Caco-2 (cell line): Measurements from ENCODE around the gene ADRA2B. TPM values are rescaled to one million over a fixed set of nuclear protein-coding genes. Genes with fewer than 3 reads are reported as not detected.

Experiments used
- BruUV-seq: library from RNA; stranded (reverse); fragments of 400-500 nt; replicated peaks from 2 replicates; lab custom pipeline; 2021; lab: Mats Ljungman, UMichigan
- CTCF ChIA-PET: fragments of 300-600 bp; sonication (Branson Sonifier 250); formaldehyde crosslinking; loops from one replicate; lab custom pipeline; 2022; ENCODE audit warnings: antibody characterized with exemption; lab: Charles Lee
- POLR2A ChIA-PET: fragments of 300-600 bp; sonication (Branson Sonifier 250); formaldehyde crosslinking; loops from one replicate; lab custom pipeline; 2022; ENCODE audit warnings: antibody characterized with exemption; lab: Charles Lee
- DNase-seq, 2 experiments: peaks; one replicate each; pipeline versions ENCODE4 v3.0.0 to v3.0.0-alpha.2; 2020 to 2022
- H3K27me3 ChIP-seq: replicated peaks from 2 replicates; pipeline ENCODE4 v1.6.0; 2011; ENCODE audit warnings: low read length; ENCODE audit not compliant: control insufficient read depth, insufficient read depth
- H3K36me3 ChIP-seq: 2 replicates; pipeline ENCODE4 v1.5.1; 2011; ENCODE audit warnings: low read length; ENCODE audit not compliant: control insufficient read depth, insufficient read depth
- H3K4me1 ChIP-seq: fragments of 250-450 bp; sonication (Bioruptor Pico); 2 replicates; pipeline ENCODE4 v1.5.1; 2020; ENCODE audit warnings: mild to moderate bottlenecking
- H3K4me3 ChIP-seq: 2 replicates; pipeline ENCODE4 v1.5.1; 2011; ENCODE audit warnings: low read depth, mild to moderate bottlenecking, control low read depth, low read length
- H3K9me3 ChIP-seq: fragments of 250-450 bp; sonication (Bioruptor Pico); 2 replicates; pipeline ENCODE4 v1.5.1; 2020; ENCODE audit warnings: mild to moderate bottlenecking, moderate library complexity
- H3K27ac Mint-ChIP-seq: one replicate; pipeline ENCODE4 v1.8.0; 2022; ENCODE audit warnings: mixed read lengths; ENCODE audit not compliant: unreplicated experiment
- H3K27me3 Mint-ChIP-seq: one replicate; pipeline ENCODE4 v1.8.0; 2022; ENCODE audit warnings: mixed read lengths; ENCODE audit not compliant: insufficient read depth, unreplicated experiment
- H3K36me3 Mint-ChIP-seq: one replicate; pipeline ENCODE4 v1.8.0; 2022; ENCODE audit warnings: mild to moderate bottlenecking, mixed read lengths; ENCODE audit not compliant: insufficient read depth, unreplicated experiment
- H3K4me1 Mint-ChIP-seq: one replicate; pipeline ENCODE4 v1.8.0; 2022; ENCODE audit warnings: low read depth, mixed read lengths; ENCODE audit not compliant: unreplicated experiment
- H3K4me3 Mint-ChIP-seq: one replicate; pipeline ENCODE4 v1.8.0; 2022; ENCODE audit warnings: mild to moderate bottlenecking, moderate library complexity, mixed read lengths; ENCODE audit not compliant: unreplicated experiment
- H3K9me3 Mint-ChIP-seq: one replicate; pipeline ENCODE4 v1.8.0; 2022; ENCODE audit warnings: mixed read lengths; ENCODE audit not compliant: unreplicated experiment
- CTCF ChIP-seq, 2 experiments: fragments of 200-600 bp in 1 of 2; IDR thresholded peaks; 1 replicate in 1 of 2; 2 replicates in 1 of 2; pipeline versions ENCODE4 v1.5.1 to v1.8.0; 2011 to 2022; ENCODE audit warnings: antibody characterized with exemption in 1 of 2, control low read depth in 1 of 2, inconsistent platforms in 1 of 2, low read depth in 1 of 2, low read length in 1 of 2, mild to moderate bottlenecking in 1 of 2, moderate library complexity in 1 of 2; ENCODE audit not compliant: insufficient read depth in 1 of 2, severe bottlenecking in 1 of 2, unreplicated experiment in 1 of 2
- intact Hi-C: fragments of 100-400 bp; cut with micrococcal nuclease; formaldehyde crosslinking; loops from one replicate; pipeline ENCODE4 v1.10.0; 2022; ENCODE audit not compliant: unreplicated experiment
- total RNA-seq: library from RNA; stranded (reverse); gene quantifications from 2 replicates; pipeline ENCODE4 v1.2.3, GENCODE V29; 2022

The ADRA2B gene
- total RNA-seq, 1 experiment from 2014 or later: 0.20 TPM

- H3K4me1 Mint-ChIP-seq: no peaks in the 10 kb centered on the region
Measured at GRCh38 chr2:96111257-96111640, 5.1 kb downstream of the ADRA2B start.

GRCh38 chr2:96110621-96111256, 5.6 kb downstream of the ADRA2B start:
- H3K27me3 Mint-ChIP-seq: peaks cover 6% of the 10 kb centered on the region

More at GRCh38 chr2:96111257-96111640, 5.1 kb downstream of the ADRA2B start:
- H3K4me3 Mint-ChIP-seq: no peak overlapping the region
- intact Hi-C loops: loop anchor here (10.0 kb wide), 2 partner anchors 86 to 116 kb away; partner anchors contain the start of gene ANKRD36C
- no peaks in the 10 kb centered on the region for H3K9me3 Mint-ChIP-seq
- Histone ChIP-seq H3K27me3 (no peaks in the 10 kb centered on the region), H3K36me3 (no peaks in the 10 kb centered on the region), H3K4me1 (peaks cover 11% of the 10 kb centered on the region; the same call in 1 of the 2 replicates), H3K4me3 (no peak overlapping the region), H3K9me3 (no peaks in the 10 kb centered on the region)
- no peak overlapping the region for H3K27ac Mint-ChIP-seq
- H3K27me3 Mint-ChIP-seq: peaks cover 7% of the 10 kb centered on the region
- H3K36me3 Mint-ChIP-seq: no peaks in the 10 kb centered on the region
- no TSS peak for BruUV-seq
- TF ChIP-seq CTCF (IDR thresholded peaks at IDR 0.05; ENCODE audit: insufficient read depth in 1 of 2, low read depth in 1 of 2, low read length in 1 of 2, severe bottlenecking in 1 of 2, unreplicated experiment in 1 of 2): no peak
- no peak for DNase-seq
- POLR2A ChIA-PET: no interaction called here
- CTCF ChIA-PET: no interaction called here

More at GRCh38 chr2:96110621-96111256, 5.6 kb downstream of the ADRA2B start:
- ChIA-PET POLR2A (no interaction called here), CTCF (interaction anchor here (0.6 to 0.9 kb wide), 2 partner anchors 26 to 64 kb away, joined by 3 to 4 read pairs; no protein-coding TSS in a partner anchor)
- no peak for DNase-seq
- Histone ChIP-seq H3K9me3 (no peaks in the 10 kb centered on the region; the same call in 1 of the 2 replicates), H3K4me3 (no peak overlapping the region), H3K4me1 (peaks cover 9% of the 10 kb centered on the region; the same call in 1 of the 2 replicates), H3K27me3 (no peaks in the 10 kb centered on the region), H3K36me3 (no peaks in the 10 kb centered on the region)
- BruUV-seq: no TSS peak
- Mint-ChIP-seq H3K36me3 (no peaks in the 10 kb centered on the region), H3K4me1 (no peaks in the 10 kb centered on the region), H3K9me3 (no peaks in the 10 kb centered on the region), H3K27ac (no peak overlapping the region), H3K4me3 (no peak overlapping the region)
- intact Hi-C loops: loop anchor here (10.0 kb wide), 2 partner anchors 86 to 116 kb away; partner anchors contain the start of gene ANKRD36C
- no peak for TF ChIP-seq CTCF (IDR thresholded peaks at IDR 0.05; ENCODE audit: insufficient read depth in 1 of 2, low read depth in 1 of 2, low read length in 1 of 2, severe bottlenecking in 1 of 2, unreplicated experiment in 1 of 2)
